Suprapubic skin (tissue), 3 donors: ENCODE measurements around the gene ATP12A.

ENCODE experiments used
- CTCF ChIP-seq, 2 donors: fragments of 200-600 bp in 1 of 2; fragments of 450-650 bp in 1 of 2; sonication (generic) in 1 of 2; IDR thresholded peaks; one replicate each; pipeline ENCODE4 v1.5.1; 2016 to 2019; ENCODE audit warnings: antibody characterized with exemption in 2 of 2, mild to moderate bottlenecking in 1 of 2, moderate library complexity in 1 of 2
- POLR2A ChIP-seq, 2 donors: fragments of 450-650 bp; IDR thresholded peaks; one replicate each; pipeline ENCODE4 v1.6.1; 2017; ENCODE audit warnings: antibody characterized with exemption in 2 of 2, mild to moderate bottlenecking in 2 of 2, moderate library complexity in 2 of 2

GRCh38 chr13:24723206-24723605 is 43.0 kb downstream of the ATP12A start:
- TF ChIP-seq POLR2A (IDR thresholded peaks at IDR 0.05) (no peak), CTCF (IDR thresholded peaks at IDR 0.05) (no peak)
